ENCODE results near the gene SARNP.

SARNP gene

DNA sequence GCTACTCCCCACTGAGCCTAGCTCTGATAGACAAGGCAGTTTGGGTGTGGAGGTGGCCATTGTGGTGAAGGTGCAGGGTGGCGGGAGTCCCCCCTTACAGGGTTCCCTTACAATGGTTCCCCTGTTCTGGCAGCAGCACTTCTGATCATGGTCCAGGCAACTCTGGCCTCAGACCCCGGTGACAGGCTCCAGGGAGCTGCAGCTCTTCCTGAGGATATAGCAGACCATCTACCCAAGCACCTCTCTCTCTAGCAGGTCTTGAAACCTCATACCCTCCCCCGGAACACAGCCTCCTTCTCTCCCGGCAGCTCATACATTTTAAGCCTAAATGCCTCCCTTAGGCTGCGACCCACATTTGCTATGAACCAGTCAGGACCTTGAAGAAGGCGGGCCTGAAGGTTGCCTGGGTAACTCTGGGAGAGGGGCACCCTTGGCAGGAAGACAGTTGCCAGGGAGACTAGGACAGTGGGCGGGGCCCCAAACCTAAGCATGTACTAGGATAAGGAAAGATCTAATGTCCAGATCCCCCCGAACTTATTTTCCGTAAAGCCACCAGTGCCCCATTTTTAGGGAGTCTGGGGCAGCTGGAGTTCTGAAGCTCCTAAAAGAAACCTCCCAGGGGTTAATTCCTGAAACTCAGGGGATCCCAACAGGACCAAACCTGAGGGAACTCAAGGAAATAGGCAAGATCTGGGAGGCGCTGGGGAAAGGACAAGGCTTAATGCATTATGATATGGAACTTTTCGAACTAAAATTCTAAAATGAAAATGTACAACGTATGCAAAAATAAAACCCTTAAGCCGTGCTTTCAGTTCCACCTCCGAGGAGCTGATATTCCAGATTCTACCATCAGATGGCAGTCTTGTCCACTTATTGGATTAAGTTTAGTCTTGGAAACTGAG is 79.2 kb downstream of the SARNP start:
- peak; percentile 87 for DNase-seq

DNA sequence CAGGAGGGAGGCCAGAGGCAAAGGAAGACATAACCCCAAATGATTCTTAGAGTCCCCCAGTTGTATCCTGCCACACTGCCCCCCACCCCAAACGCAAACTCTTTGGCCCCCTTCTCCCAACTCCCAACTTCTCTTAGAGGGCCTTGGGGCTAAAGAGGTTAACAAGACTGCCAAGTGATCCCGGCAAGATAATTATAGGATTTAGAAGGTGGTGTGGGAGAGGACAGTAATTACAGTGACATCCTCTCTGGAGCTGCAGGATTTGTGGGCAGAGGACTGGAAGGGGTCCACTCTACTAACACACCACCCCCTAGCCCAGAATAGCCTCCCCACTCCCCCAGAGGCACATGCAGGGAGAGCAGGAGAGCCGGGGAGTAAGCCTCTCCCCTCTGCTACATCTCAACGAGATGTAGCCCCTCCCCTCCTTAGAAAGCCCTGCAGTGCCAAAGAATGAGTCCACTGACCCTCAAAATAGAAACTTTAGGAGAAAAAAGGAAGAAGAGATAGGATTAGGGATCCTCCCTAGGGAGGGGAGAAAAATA is 79.9 kb downstream of the SARNP start:
- no peak for DNase-seq

GRCh38 chr12:55736780-55737580 is 80.5 kb downstream of the SARNP start:
- DNase-seq: peak; percentile 76

DNA sequence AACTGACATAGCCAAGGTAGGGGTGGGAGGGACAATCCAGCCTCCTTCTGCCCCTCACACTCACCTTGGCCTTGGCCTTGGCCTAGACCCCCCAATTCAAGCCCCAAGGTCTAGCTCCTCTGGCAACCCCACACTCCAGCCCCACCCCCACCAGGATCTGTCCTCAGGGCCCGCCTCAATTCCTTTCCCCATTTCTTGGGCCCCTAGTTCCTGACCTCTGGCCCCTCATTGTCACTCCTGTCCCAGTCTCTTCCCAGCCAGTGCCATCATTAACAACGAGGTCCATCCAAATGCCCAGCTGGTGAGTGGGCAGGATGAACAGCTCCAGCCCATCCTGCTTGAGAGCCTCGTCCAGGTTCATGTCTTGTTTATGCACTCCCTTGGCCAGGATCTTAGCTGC is 81.4 kb downstream of the SARNP start:
- no peak for DNase-seq

- no peak for DNase-seq
These were observed 82.9 kb downstream of the SARNP start for GRCh38 chr12:55734595-55734994.

- DNase-seq: no peak
These were observed 83.7 kb downstream of the SARNP start for GRCh38 chr12:55733858-55734257.

DNA sequence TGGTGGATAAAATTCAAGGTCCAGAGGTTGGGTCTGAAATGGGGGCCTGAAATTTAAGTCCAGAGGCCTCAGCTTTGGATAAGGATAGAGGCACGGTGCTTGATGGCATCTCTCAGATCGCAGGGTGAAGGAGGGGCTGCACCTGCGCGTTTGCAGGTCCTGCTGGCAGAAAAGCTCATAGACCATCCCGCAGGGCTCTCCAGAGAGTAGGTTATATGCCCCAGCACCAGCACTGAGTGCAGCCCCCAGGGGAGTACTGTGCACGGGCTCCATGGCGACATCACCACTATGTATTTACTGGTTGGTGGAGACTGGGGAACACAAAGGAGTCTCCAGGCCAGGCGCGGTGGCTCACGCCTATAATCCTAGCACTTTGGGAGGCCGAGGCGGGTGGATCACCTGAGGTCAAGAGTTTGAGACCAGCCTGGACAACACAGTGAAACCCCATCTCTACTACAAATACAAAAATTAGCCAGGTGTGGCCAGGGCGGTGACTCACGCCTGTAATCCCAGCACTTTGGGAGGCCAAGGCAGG is 84.4 kb downstream of the SARNP start:
- no peak for DNase-seq

GRCh38 chr12:55732288-55732687 is 85.2 kb downstream of the SARNP start:
- no peak for DNase-seq

GRCh38 chr12:55729819-55730818 is 87.4 kb downstream of the SARNP start:
- peak; percentile 75 for DNase-seq

DNA sequence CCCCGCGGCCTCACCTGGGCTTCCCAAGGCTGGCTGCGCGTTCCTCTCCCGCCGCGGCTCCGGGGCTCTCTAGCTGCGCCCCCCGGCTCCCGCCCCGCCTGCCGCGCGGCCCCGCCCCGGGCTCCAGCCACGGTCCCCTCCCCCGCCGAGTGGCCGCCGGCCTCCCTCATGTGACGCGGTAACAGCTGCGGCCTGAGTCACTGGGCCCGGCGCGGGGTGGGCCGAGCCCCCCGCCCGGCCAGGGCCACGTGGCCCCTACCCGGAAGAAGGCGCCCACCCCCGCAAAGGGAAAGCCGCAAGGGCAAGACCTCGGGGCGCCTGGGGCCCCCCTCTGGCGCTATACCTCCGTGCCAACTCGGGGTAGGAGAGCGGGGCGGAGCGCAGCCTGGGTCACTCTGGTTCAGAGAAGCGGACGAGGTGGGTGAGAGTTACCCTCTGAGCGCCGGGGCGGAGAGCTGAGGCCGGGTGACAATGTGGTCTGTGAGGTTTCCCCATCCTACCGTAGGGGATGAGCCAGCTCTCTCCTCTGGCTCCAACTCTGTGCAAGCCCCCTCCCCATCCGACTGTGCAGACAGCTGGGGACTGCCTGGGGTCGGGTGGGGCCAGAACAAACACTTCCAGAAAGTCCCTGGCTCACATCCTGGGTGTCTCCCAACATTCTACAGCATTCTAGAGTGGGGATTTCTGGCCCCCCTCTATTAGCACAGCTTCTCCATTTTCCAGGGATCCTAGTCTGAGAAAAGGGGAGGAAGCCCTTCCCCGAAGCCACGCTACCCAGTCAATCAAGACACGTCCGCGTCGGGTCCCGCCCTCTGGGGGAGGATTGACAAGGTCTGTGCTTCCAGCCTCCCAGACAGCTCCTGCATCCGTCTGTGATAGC is 88.3 kb downstream of the SARNP start, which contains the start of gene CD63:
CD63 (minus strand) TSS at position 71 of the 880 bp plus-strand sequence. CDS start 668 bp downstream, outside the sequence.
- peak; percentile 91 for DNase-seq

- peak; percentile 73 for DNase-seq
These were observed 89.2 kb downstream of the SARNP start for GRCh38 chr12:55728186-55728938.

DNA sequence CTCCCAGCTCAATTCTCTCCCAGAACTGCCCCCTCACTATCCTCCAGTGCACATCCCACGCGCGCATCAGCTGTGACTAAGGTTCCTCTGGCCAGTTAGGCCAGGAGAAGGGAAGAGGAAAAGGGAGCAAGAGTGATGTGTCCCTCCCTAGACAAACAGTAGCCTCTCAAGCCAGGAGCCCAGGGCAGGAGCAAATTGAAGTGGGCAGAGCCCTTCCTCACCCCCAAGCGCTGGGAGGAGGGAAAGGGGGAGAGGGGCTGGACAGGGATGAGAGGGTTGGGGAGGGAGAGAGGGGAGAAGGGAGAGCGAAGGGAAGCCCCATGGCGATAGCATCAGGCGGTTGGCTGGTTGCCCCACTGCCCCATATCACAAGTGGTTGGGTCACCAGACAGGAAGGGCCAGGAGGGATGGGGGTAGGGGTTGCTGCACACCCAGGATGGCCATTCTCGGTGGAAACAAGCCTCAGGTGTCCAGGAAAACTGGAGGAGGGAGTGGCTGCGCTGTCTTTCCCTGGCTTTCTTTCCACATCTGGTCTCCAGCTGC is 89.8 kb downstream of the SARNP start:
- no peak for DNase-seq

- no peak for DNase-seq
These were observed 90.6 kb downstream of the SARNP start for GRCh38 chr12:55726971-55727370.

DNA sequence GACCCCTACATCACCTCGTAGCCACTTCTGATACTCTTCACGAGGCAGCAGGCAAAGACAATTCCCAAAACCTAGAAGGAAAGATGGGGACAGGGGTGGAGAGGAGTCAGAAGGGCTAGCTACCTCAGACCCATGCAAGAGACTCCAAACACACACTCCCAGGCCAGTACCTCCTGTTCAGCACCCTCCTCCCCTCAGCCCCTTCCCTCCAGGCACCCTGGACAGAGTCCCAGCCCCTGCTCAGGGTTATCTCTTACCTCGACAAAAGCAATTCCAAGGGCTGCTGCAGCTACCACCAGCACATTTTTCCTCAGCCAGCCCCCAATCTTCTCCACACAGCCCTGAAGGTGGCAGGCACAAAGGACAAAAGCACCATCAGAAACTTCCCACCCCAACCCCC is 92.0 kb downstream of the SARNP start:
- DNase-seq: no peak

DNA sequence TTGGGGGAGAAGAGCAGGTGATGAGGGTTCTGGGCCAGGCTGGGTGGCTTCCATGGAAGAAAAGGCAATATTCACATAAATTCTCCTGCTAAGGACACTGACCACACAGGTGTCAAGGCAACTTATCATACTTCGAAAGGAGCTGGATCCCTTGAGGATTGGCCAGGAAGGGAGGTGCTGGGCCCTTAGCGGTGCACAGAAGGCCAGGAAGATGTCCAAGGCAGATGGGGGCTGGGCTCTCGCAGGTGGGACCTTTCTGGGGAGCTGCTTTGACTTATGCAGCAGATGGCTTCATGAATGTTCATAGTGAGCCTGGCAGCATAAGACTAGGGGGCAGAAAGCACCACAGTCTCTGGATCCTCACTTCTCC is 92.6 kb downstream of the SARNP start:
- no peak for DNase-seq

DNA sequence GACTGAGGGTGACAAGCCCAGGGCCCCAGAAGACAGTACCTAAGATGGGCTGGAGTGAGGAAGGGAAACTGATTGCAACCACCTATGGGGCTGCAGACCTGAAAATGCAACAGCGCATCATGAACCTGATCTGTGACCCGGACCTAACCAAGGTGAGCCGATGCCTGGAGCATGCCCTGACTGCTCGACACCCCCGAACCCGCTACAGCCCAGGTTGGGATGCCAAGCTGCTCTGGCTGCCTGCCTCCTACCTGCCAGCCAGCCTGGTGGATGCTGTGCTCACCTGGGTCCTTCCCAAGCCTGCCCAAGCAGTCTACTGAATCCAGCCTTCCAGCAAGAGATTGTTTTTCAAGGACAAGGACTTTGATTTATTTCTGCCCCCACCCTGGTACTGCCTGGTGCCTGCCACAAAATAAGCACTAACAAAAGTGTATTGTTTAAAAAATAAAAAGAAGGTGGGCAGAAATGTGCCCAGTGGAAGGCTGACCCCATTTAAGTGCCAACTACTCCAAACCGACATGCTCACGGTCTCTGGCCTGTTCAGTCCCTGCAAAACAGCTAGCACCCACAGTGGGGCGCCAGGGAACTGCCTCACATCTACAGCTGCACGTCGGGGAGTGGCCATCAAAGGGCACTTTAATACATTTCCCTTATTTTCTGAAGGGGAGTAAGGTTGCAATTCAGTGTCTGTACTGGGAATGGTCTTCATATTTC is 93.1 kb downstream of the SARNP start:
- peak; percentile 78 for DNase-seq

DNA sequence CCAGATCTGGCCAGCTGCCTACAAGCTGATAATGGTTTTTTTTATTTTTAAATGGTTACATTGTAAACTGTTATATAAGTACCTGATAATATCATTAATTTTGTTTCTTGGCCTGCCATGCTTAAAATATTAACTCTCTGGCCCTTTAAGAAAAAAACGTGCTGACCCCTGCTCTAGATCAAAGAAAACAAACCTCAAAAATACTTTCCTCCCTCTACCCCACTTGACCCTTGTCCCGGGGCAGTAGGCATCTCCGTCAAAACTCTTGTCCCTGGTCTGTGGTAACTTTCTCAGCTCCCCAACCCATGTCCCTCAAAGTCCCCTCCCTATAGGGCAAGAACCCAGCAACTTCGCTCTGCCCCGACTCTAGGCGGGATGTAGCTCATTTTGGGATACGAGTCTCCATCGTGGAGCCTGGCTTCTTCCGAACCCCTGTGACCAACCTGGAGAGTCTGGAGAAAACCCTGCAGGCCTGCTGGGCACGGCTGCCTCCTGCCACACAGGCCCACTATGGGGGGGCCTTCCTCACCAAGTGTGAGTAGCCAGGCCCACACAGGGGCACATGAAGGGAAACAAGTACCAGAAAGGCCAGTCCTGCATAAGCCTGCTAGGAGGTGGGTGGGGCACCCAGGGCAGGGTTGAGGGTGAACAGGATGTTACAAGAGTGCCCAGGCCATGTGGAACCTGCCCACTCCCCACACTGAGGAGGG is 93.9 kb downstream of the SARNP start:
- no peak for DNase-seq

DNA sequence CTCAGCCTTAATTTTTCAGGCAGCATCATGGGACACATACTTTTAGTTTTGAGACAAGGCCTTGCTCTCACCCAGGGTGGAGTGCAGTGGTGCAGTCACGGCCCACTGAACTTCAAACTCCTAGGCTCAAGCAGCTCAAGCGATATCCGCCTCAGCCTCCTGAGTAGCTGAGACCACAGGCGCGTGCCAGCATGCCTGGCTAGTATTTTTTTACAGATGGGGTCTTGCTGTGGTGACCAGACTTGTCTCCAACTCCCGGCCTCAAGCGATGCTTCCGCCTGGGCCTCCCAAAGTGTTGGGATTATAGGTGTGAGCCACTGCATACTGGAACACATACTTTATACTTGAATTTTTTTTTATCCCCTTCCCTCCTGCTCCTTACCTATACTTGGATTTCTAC is 94.6 kb downstream of the SARNP start:
- no peak for DNase-seq
